Hematopoietic multipotent progenitor cell (in vitro differentiated cells): ENCODE data around the gene TSPEAR. TPM values are rescaled to one million over a fixed set of nuclear protein-coding genes. Genes with fewer than 3 reads are reported as not detected.

Experiments used
- DNase-seq, 3 donors: peaks; one replicate each; pipeline ENCODE4 v3.0.0-alpha.2; 2011 to 2015; ENCODE audit warnings: low read depth in 2 of 3, low spot score in 2 of 3
- total RNA-seq: library from RNA; depleted of rRNA; stranded (reverse); fragments of >200 nt; gene quantifications from one replicate; pipeline ENCODE4 v1.2.3, GENCODE V29; 2012

Gene TSPEAR
- total RNA-seq, 1 donor, result not detected

- DNase-seq, result no peak
Measured at GRCh38 chr21:44524414-44525371, 186.7 kb downstream of the TSPEAR start.

GRCh38 chr21:44523567-44524413, 187.6 kb downstream of the TSPEAR start:
- no peak for DNase-seq

GRCh38 chr21:44522753-44523204, 188.6 kb downstream of the TSPEAR start:
- no peak for DNase-seq

GRCh38 chr21:44521928-44522752, 189.2 kb downstream of the TSPEAR start:
- DNase-seq, result no peak

- DNase-seq, result no peak
Measured at GRCh38 chr21:44521301-44521927, 190.0 kb downstream of the TSPEAR start.

GRCh38 chr21:44520326-44521300, 190.8 kb downstream of the TSPEAR start:
- no peak for DNase-seq

GRCh38 chr21:44519346-44520325, 191.7 kb downstream of the TSPEAR start:
- DNase-seq, result no peak

GRCh38 chr21:44518686-44519085, 192.7 kb downstream of the TSPEAR start:
- no peak for DNase-seq

GRCh38 chr21:44517175-44517899, 194.0 kb downstream of the TSPEAR start:
- DNase-seq, result no peak

- DNase-seq, result no peak
Measured at GRCh38 chr21:44516828-44517174, 194.6 kb downstream of the TSPEAR start.

GRCh38 chr21:44516342-44516741, 195.0 kb downstream of the TSPEAR start:
- DNase-seq, result no peak

- no peak for DNase-seq
Measured at GRCh38 chr21:44515359-44516165, 195.8 kb downstream of the TSPEAR start.

GRCh38 chr21:44514746-44515358, 196.5 kb downstream of the TSPEAR start:
- DNase-seq, result no peak

- DNase-seq, result no peak
Measured at GRCh38 chr21:44514218-44514520, 197.2 kb downstream of the TSPEAR start.

GRCh38 chr21:44513389-44514217, 197.8 kb downstream of the TSPEAR start:
- DNase-seq, result no peak
